Measurements from ENCODE around the gene PTPRN2. TPM values are rescaled to one million over a fixed set of nuclear protein-coding genes. Genes with fewer than 3 reads are reported as not detected.
"Not testable (repeated sequence)": the region's sequence is repeated elsewhere in the genome, so short reads cannot be mapped to it uniquely, and the experiment has no call there.

The PTPRN2 gene
- total RNA-seq, 1 donor from 2014 or later, result 15.4 TPM

DNA sequence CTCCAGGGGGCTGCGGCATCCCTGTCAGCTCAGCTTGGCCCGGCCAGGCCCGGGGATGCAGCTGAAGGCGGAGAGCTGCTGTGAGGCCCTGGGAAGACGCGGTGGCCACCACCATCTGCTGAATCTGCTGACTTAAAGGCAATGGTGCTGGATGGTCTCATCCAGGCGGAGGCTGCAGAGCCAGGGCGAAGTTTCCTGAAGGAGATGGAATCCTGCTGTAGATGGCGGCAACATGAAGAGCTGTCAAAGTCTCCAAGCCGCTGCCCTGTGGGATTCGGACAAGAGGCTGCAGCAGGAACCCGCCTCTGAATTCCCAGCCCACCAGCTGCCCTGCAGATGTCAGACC, 200.1 kb downstream of the PTPRN2 start:
- no peaks in the 10 kb centered on the region for H3K4me1 Mint-ChIP-seq (ENCODE audit: unreplicated experiment)

DNA sequence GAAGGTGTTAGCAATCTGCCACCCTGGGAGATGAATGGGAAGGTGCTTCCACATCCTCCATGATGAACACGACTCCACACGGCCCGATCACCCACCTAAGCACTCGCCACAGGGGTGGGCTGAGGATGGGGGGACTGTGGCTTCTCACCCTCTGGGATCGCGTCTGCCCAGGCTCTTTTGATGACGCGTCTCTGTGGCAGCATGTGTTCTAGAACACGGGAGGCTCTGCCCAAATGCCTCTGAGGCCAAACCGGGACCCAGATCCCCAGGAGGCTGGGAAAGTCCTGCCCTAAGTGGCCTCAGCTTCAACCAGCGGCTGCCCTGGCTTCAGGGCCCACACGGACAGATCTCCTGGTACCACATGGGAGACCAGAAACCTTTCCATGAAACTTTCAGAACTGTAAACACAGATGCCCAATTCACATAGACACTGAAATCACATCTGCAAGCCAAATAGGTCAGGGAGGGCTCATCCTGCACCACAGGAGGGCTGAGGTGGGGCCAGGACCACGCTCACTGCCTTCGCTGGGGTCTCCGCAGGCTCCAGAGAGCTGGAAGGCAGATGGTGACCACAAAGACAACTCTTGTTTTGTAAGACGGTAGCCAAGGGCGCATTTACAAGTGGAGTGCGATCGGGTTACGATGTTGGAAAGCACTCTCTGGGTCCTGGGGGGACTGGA, 200.6 kb downstream of the PTPRN2 start:
- Mint-ChIP-seq H3K9me3 (no peaks in the 10 kb centered on the region), H3K27me3 (peaks cover 24% of the 10 kb centered on the region), H3K36me3 (no peaks in the 10 kb centered on the region), H3K4me1 (ENCODE audit: unreplicated experiment) (no peaks in the 10 kb centered on the region), H3K27ac (no peak overlapping the region), H3K4me3 (no peak overlapping the region)
- DNase-seq (ENCODE audit: extremely low spot score, unreplicated experiment), result no peak
- TF ChIP-seq, protein P1, sequence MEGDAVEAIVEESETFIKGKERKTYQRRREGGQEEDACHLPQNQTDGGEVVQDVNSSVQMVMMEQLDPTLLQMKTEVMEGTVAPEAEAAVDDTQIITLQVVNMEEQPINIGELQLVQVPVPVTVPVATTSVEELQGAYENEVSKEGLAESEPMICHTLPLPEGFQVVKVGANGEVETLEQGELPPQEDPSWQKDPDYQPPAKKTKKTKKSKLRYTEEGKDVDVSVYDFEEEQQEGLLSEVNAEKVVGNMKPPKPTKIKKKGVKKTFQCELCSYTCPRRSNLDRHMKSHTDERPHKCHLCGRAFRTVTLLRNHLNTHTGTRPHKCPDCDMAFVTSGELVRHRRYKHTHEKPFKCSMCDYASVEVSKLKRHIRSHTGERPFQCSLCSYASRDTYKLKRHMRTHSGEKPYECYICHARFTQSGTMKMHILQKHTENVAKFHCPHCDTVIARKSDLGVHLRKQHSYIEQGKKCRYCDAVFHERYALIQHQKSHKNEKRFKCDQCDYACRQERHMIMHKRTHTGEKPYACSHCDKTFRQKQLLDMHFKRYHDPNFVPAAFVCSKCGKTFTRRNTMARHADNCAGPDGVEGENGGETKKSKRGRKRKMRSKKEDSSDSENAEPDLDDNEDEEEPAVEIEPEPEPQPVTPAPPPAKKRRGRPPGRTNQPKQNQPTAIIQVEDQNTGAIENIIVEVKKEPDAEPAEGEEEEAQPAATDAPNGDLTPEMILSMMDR (conservative IDR thresholded peaks at IDR 0.05), result no peak

More for the DNA sequence above, 200.1 kb downstream of the PTPRN2 start:
- H3K27me3 Mint-ChIP-seq, result peaks cover 21% of the 10 kb centered on the region
- no peak overlapping the region for H3K27ac Mint-ChIP-seq
- no peak for DNase-seq (ENCODE audit: extremely low spot score, unreplicated experiment)
- TF ChIP-seq, protein P1 (conservative IDR thresholded peaks at IDR 0.05), result no peak
- no peaks in the 10 kb centered on the region for H3K36me3 Mint-ChIP-seq
- no peaks in the 10 kb centered on the region for H3K9me3 Mint-ChIP-seq
- no peak overlapping the region for H3K4me3 Mint-ChIP-seq

DNA sequence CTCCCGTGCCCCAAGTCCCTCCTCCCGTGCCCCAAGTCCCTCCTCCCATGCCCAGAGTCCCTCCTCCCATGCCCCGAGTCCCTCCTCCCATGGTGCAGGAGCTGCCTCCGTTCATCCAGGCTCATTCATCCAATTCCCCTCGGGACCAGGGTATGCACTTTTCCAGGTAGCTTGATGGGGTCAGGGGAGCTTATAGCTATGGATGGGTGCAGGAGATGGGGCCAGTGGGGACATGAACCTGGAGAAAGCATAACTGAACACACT, 201.3 kb downstream of the PTPRN2 start:
- TF ChIP-seq, protein P1 (conservative IDR thresholded peaks at IDR 0.05), result no peak
- Mint-ChIP-seq H3K36me3 (no peaks in the 10 kb centered on the region), H3K4me1 (ENCODE audit: unreplicated experiment) (no peaks in the 10 kb centered on the region), H3K4me3 (no peak overlapping the region), H3K27ac (no peak overlapping the region), H3K9me3 (no peaks in the 10 kb centered on the region), H3K27me3 (peaks cover 24% of the 10 kb centered on the region)
- no peak for DNase-seq (ENCODE audit: extremely low spot score, unreplicated experiment)

DNA sequence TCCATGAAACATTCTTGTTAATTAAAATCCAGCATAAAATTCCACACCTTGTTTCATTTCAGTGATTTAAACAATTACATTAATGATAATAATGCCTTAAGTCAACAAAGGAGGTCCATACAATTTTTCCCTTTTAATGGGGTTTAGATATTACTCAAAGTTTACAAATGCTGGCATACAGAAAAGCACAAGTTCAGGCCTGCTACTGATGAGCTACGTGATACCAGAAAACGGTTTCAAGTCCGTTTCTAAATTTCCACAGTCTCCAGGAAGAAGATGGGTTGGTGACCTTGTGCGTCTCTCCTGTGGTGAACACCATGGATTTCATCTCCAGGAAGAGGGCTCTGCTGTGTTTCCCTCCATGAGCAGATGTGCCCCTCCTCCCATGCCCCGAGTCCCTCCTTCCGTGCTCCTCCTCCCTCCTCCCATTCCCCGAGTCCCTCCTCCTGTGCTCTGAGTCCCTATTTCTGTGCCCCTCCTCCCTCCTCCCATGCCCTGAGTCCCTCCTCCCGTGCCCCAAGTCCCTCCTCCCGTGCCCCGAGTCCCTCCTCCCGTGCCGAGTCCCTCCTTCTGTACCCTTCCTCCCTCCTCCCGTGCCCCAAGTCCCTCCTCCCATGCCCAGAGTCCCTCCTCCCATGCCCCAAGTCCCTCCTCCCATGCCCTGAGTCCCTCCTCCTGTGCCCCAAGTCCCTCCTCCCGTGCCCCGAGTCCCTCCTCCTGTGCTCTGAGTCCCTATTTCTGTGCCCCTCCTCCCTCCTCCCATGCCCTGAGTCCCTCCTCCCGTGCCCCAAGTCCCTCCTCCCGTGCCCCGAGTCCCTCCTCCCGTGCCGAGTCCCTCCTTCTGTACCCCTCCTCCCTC, 201.9 kb downstream of the PTPRN2 start:
- H3K4me1 Mint-ChIP-seq (ENCODE audit: unreplicated experiment); H3K27ac Mint-ChIP-seq; H3K4me3 Mint-ChIP-seq; H3K9me3 Mint-ChIP-seq; DNase-seq (ENCODE audit: extremely low spot score, unreplicated experiment); H3K36me3 Mint-ChIP-seq: not testable (repeated sequence)
- peaks cover 24% of the 10 kb centered on the region for H3K27me3 Mint-ChIP-seq

DNA sequence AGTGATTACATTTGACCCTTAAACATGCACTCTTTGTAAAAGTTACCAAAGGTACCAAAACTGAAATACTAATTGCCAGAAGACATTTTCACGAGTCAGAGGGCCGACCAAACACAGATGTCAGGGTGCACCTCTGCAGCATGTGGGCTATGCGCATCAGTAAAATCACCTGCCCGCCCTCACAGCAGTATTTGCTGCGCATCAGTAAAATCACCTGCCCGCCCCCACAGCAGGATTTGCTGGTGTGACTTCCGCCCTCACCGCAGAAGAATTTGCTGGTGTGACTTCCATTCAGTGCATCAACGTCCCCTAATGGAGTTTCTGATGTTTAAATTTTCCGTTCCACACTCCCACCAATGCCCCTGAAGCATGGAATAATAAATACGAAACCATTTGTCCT, 202.9 kb downstream of the PTPRN2 start:
- TF ChIP-seq, protein P1 (conservative IDR thresholded peaks at IDR 0.05), result no peak
- H3K27me3 Mint-ChIP-seq, result peaks cover 24% of the 10 kb centered on the region
- H3K36me3 Mint-ChIP-seq, result no peaks in the 10 kb centered on the region
- no peak overlapping the region for H3K4me3 Mint-ChIP-seq
- no peak overlapping the region for H3K27ac Mint-ChIP-seq
- no peaks in the 10 kb centered on the region for H3K9me3 Mint-ChIP-seq
- DNase-seq (ENCODE audit: extremely low spot score, unreplicated experiment), result no peak
- H3K4me1 Mint-ChIP-seq (ENCODE audit: unreplicated experiment), result no peaks in the 10 kb centered on the region

DNA sequence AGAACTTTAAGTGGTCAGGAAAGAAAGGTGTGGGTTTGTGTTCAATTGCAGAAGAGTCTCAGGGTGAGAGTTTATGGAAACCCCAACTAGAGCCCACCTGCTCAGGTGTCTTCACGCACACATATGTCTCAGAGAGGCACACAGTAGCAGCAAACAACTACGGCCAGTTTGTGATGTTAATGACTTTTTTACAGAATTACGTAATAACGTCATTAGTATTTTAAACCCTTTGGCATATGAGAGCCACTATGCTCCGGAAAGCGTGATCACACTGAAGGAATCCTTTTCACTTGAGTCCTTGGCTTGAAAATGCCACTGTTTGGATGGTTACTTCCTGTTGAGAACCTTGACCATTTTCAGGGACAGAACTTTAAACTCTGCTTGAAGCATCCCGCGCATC, 204.0 kb downstream of the PTPRN2 start:
- DNase-seq (ENCODE audit: extremely low spot score, unreplicated experiment), result no peak
- TF ChIP-seq, protein P1 (conservative IDR thresholded peaks at IDR 0.05), result no peak
- Mint-ChIP-seq H3K4me1 (ENCODE audit: unreplicated experiment) (no peaks in the 10 kb centered on the region), H3K36me3 (no peaks in the 10 kb centered on the region), H3K27me3 (peaks cover 23% of the 10 kb centered on the region), H3K27ac (no peak overlapping the region), H3K9me3 (no peaks in the 10 kb centered on the region), H3K4me3 (no peak overlapping the region)

All from type B pancreatic cell (in vitro differentiated cells).